Activated effector memory CD4-positive, alpha-beta T cell treated with anti-CD3 and anti-CD28 coated beads, Interleukin-2, amount 50 U/mL, for 16 hours (primary cell): ENCODE data around the gene MAGI1.
"Not testable (repeated sequence)": the region's sequence is repeated elsewhere in the genome, so short reads cannot be mapped to it uniquely, and the experiment has no call there.

ENCODE experiments used
- DNase-seq: peaks from one replicate; pipeline ENCODE4 v3.0.0-alpha.2; 2020

MAGI1 gene

GRCh38 chr3:66037986-66038369, 740 bp downstream of the MAGI1 start:
- DNase-seq, result no peak

- DNase-seq, result no peak
Measured at GRCh38 chr3:66037330-66037985, 1.3 kb downstream of the MAGI1 start.

GRCh38 chr3:66036586-66037148, 2.1 kb downstream of the MAGI1 start:
- DNase-seq, result no peak

GRCh38 chr3:66035763-66036477, 2.8 kb downstream of the MAGI1 start:
- DNase-seq, result no peak

GRCh38 chr3:66033241-66034138, 5.2 kb downstream of the MAGI1 start:
- DNase-seq, result no peak

GRCh38 chr3:66031102-66031698, 7.5 kb downstream of the MAGI1 start:
- DNase-seq, result no peak

- DNase-seq, result no peak
Measured at GRCh38 chr3:66029443-66029842, 9.3 kb downstream of the MAGI1 start.

- DNase-seq, result no peak
Measured at GRCh38 chr3:66029014-66029413, 9.7 kb downstream of the MAGI1 start.

GRCh38 chr3:66028457-66028856, 10.3 kb downstream of the MAGI1 start:
- DNase-seq, result no peak

GRCh38 chr3:66027099-66027498, 11.6 kb downstream of the MAGI1 start:
- DNase-seq, result not testable (repeated sequence)

- DNase-seq, result no peak
Measured at GRCh38 chr3:66023738-66024385, 14.9 kb downstream of the MAGI1 start.

GRCh38 chr3:66023229-66023628, 15.5 kb downstream of the MAGI1 start:
- no peak for DNase-seq

GRCh38 chr3:66021731-66022131, 17.0 kb downstream of the MAGI1 start:
- DNase-seq, result no peak

- DNase-seq, result no peak
Measured at GRCh38 chr3:66019896-66020295, 18.8 kb downstream of the MAGI1 start.

- DNase-seq, result no peak
Measured at GRCh38 chr3:66018057-66019033, 20.4 kb downstream of the MAGI1 start.

- DNase-seq, result no peak
Measured at GRCh38 chr3:66017591-66017990, 21.1 kb downstream of the MAGI1 start.

- no peak for DNase-seq
Measured at GRCh38 chr3:66017084-66017483, 21.6 kb downstream of the MAGI1 start.

GRCh38 chr3:66015841-66016240, 22.9 kb downstream of the MAGI1 start:
- no peak for DNase-seq

GRCh38 chr3:66014651-66015050, 24.1 kb downstream of the MAGI1 start:
- DNase-seq, result no peak

GRCh38 chr3:66014056-66014455, 24.7 kb downstream of the MAGI1 start:
- no peak for DNase-seq

GRCh38 chr3:66012711-66013110, 26.0 kb downstream of the MAGI1 start:
- no peak for DNase-seq
